H9 (cell line): ENCODE results near the gene KRT40. TPM values are rescaled to one million over a fixed set of nuclear protein-coding genes. Genes with fewer than 3 reads are reported as not detected.

ENCODE experiments used
- DNase-seq: peaks from one replicate; pipeline ENCODE4 v3.0.0-alpha.2; 2017
- H2AFZ ChIP-seq: one replicate; pipeline ENCODE4 v1.6.1; 2013; ENCODE audit warnings: mild to moderate bottlenecking, low read length, control low read depth, moderate library complexity
- H2AK5ac ChIP-seq: 2 replicates; pipeline ENCODE4 v1.6.1; 2013; ENCODE audit warnings: low read length, control low read depth, mixed read lengths; ENCODE audit not compliant: insufficient read length
- H2BK120ac ChIP-seq: one replicate; pipeline ENCODE4 v1.6.1; 2013; ENCODE audit warnings: low read depth, mild to moderate bottlenecking, low read length, control low read depth, inconsistent platforms; ENCODE audit not compliant: poor library complexity, severe bottlenecking
- H2BK12ac ChIP-seq: 2 replicates; pipeline ENCODE4 v1.6.1; 2013; ENCODE audit warnings: low read length, control low read depth, mixed read lengths, low read depth; ENCODE audit not compliant: insufficient read length
- H2BK15ac ChIP-seq: 2 replicates; pipeline ENCODE4 v1.6.1; 2013; ENCODE audit warnings: low read depth, low read length, control low read depth
- H2BK20ac ChIP-seq: one replicate; pipeline ENCODE4 v1.6.1; 2013; ENCODE audit warnings: low read depth, mild to moderate bottlenecking, low read length, control low read depth, inconsistent platforms; ENCODE audit not compliant: poor library complexity, severe bottlenecking
- H2BK5ac ChIP-seq: 2 replicates; pipeline ENCODE4 v1.6.1; 2013; ENCODE audit warnings: low read length, control low read depth, mixed read lengths; ENCODE audit not compliant: insufficient read length
- H3K14ac ChIP-seq: 2 replicates; pipeline ENCODE4 v1.6.1; 2013; ENCODE audit warnings: low read length, control low read depth; ENCODE audit not compliant: insufficient read depth
- H3K18ac ChIP-seq: 2 replicates; pipeline ENCODE4 v1.6.1; 2013; ENCODE audit warnings: low read depth, mild to moderate bottlenecking, mixed read lengths, low read length, control low read depth; ENCODE audit not compliant: insufficient read length
- H3K23ac ChIP-seq: 2 replicates; pipeline ENCODE4 v1.6.1; 2013; ENCODE audit warnings: low read length, control low read depth, mixed read lengths, low read depth; ENCODE audit not compliant: insufficient read length
- H3K23me2 ChIP-seq: 2 replicates; pipeline ENCODE4 v1.6.1; 2013; ENCODE audit warnings: low read depth, mild to moderate bottlenecking, mixed read lengths, low read length, control low read depth; ENCODE audit not compliant: insufficient read length, poor library complexity, severe bottlenecking
- H3K27ac ChIP-seq: 2 replicates; pipeline ENCODE4 v1.5.1; 2013; ENCODE audit warnings: low read length, control low read depth, mixed read lengths, low read depth; ENCODE audit not compliant: insufficient read length
- H3K27me3 ChIP-seq: 2 replicates; pipeline ENCODE4 v1.6.1; 2013; ENCODE audit warnings: low read length, control low read depth, inconsistent platforms; ENCODE audit not compliant: insufficient read depth
- H3K4ac ChIP-seq: 2 replicates; pipeline ENCODE4 v1.6.1; 2013; ENCODE audit warnings: low read depth, mild to moderate bottlenecking, control low read depth, inconsistent platforms, low read length, moderate library complexity
- H3K4me1 ChIP-seq: 2 replicates; pipeline ENCODE4 v1.6.1; 2013; ENCODE audit warnings: low read length, control low read depth, inconsistent platforms; ENCODE audit not compliant: insufficient read depth
- H3K4me2 ChIP-seq: 2 replicates; pipeline ENCODE4 v1.6.1; 2013; ENCODE audit warnings: low read length, control low read depth, mixed read lengths; ENCODE audit not compliant: insufficient read length, insufficient read depth
- H3K56ac ChIP-seq: 2 replicates; pipeline ENCODE4 v1.6.1; 2013; ENCODE audit warnings: low read depth, mild to moderate bottlenecking, mixed read lengths, low read length, control low read depth; ENCODE audit not compliant: insufficient read length
- H3K79me1 ChIP-seq: 2 replicates; pipeline ENCODE4 v1.6.1; 2013; ENCODE audit warnings: low read depth, mild to moderate bottlenecking, moderate library complexity, low read length, control low read depth, inconsistent platforms; ENCODE audit not compliant: insufficient read depth, poor library complexity, severe bottlenecking
- H3K79me2 ChIP-seq: 2 replicates; pipeline ENCODE4 v1.6.1; 2013; ENCODE audit warnings: low read length, control low read depth, inconsistent platforms; ENCODE audit not compliant: insufficient read depth
- H3K9ac ChIP-seq: 2 replicates; pipeline ENCODE4 v1.6.1; 2013; ENCODE audit warnings: low read length, control low read depth, mixed read lengths; ENCODE audit not compliant: insufficient read length; ENCODE audit errors: extremely low read depth
- H3K9me3 ChIP-seq: one replicate; pipeline ENCODE4 v1.6.1; 2013; ENCODE audit warnings: low read depth, low read length, inconsistent platforms; ENCODE audit not compliant: control insufficient read depth
- H3T11ph ChIP-seq: one replicate; pipeline ENCODE4 v1.6.1; 2013; ENCODE audit warnings: mild to moderate bottlenecking, low read length, control low read depth, inconsistent platforms
- H4K20me1 ChIP-seq: one replicate; pipeline ENCODE4 v1.6.1; 2013; ENCODE audit not compliant: control insufficient read depth, insufficient read length, insufficient read depth
- H4K5ac ChIP-seq: 2 replicates; pipeline ENCODE4 v1.6.1; 2013; ENCODE audit warnings: low read depth, mild to moderate bottlenecking, mixed read lengths, low read length, control low read depth; ENCODE audit not compliant: insufficient read length
- H4K8ac ChIP-seq: replicated peaks from 2 replicates; pipeline ENCODE4 v1.6.1; 2013; ENCODE audit warnings: low read length, control low read depth, mixed read lengths, low read depth; ENCODE audit not compliant: insufficient read length
- H4K91ac ChIP-seq: 2 replicates; pipeline ENCODE4 v1.6.1; 2013; ENCODE audit warnings: low read depth, mild to moderate bottlenecking, moderate library complexity, mixed read lengths, low read length, control low read depth; ENCODE audit not compliant: insufficient read length
- H3K27ac Mint-ChIP-seq, 3 experiments: 2 replicates in 2 of 3; 3 replicates in 1 of 3; pipeline ENCODE4 v1.8.0; 2020 to 2021; ENCODE audit warnings: mixed read lengths in 3 of 3, mild to moderate bottlenecking in 1 of 3, moderate library complexity in 1 of 3
- H3K27me3 Mint-ChIP-seq: 2 replicates; pipeline ENCODE4 v1.8.0; 2021; ENCODE audit warnings: low read depth, mild to moderate bottlenecking, moderate library complexity, mixed read lengths
- H3K36me3 Mint-ChIP-seq, 3 experiments: 2 replicates in 2 of 3; 3 replicates in 1 of 3; pipeline ENCODE4 v1.8.0; 2020 to 2021; ENCODE audit warnings: low read depth in 3 of 3, mixed read lengths in 3 of 3; ENCODE audit not compliant: insufficient read depth in 1 of 3
- H3K4me1 Mint-ChIP-seq, 2 experiments: 2 replicates each; pipeline ENCODE4 v1.8.0; 2020; ENCODE audit warnings: mixed read lengths in 2 of 2
- H3K4me3 Mint-ChIP-seq, 2 experiments: 2 replicates in 1 of 2; 3 replicates in 1 of 2; pipeline ENCODE4 v1.8.0; 2020 to 2021; ENCODE audit warnings: mild to moderate bottlenecking in 2 of 2, mixed read lengths in 2 of 2, moderate library complexity in 1 of 2
- H3K9me3 Mint-ChIP-seq, 2 experiments: 2 replicates in 1 of 2; 3 replicates in 1 of 2; pipeline ENCODE4 v1.8.0; 2020; ENCODE audit warnings: mild to moderate bottlenecking in 2 of 2, mixed read lengths in 2 of 2, moderate library complexity in 1 of 2
- CTCF ChIP-seq: fragments of 200-600 bp; sonication (generic); conservative IDR thresholded peaks from 3 replicates; pipeline ENCODE4 v1.8.0; 2021; ENCODE audit warnings: antibody characterized with exemption, mild to moderate bottlenecking
- WGBS: extraction: QIAGEN DNeasy Blood & Tissue Kit; methylation state at CpG from one replicate; pipeline ENCODE4 v1.1.7; 2013; ENCODE audit warnings: missing lambda C conversion rate, low lambda C conversion rate, mixed read lengths; ENCODE audit not compliant: insufficient read length; ENCODE audit errors: extremely low coverage; 5-methylcytosine and 5-hydroxymethylcytosine counted together
- total RNA-seq: library from RNA; stranded (reverse); gene quantifications from 2 replicates; pipeline ENCODE4 v1.2.1, GENCODE V29; 2021

KRT40 gene
- total RNA-seq, 1 experiment from 2014 or later: not detected

- Mint-ChIP-seq H3K27me3 (peaks cover 3% of the 10 kb centered on the region), H3K4me1 (peaks cover 11 to 14% of the 10 kb centered on the region in 2 experiments), H3K27ac (no peak overlapping the region), H3K9me3 (no peaks in the 10 kb centered on the region), H3K36me3 (no peaks in the 10 kb centered on the region), H3K4me3 (no peak overlapping the region)
- H3K4me2 ChIP-seq: no peak overlapping the region
- no peak overlapping the region for H4K8ac ChIP-seq
- no peaks in the 10 kb centered on the region; the same call in 1 of the 2 replicates for H3K4me1 ChIP-seq
- WGBS: no CpG with 5 or more reads among the region's 5 CpGs
- no peaks in the 10 kb centered on the region for H3K27me3 ChIP-seq
- no peak overlapping the region for H3K18ac ChIP-seq
- no peak overlapping the region for H3K27ac ChIP-seq
- H3K23ac ChIP-seq: no peak overlapping the region
- no peak for DNase-seq
- no peak overlapping the region for H4K5ac ChIP-seq
- H3K14ac ChIP-seq: no peak overlapping the region
- no peak overlapping the region for H2AK5ac ChIP-seq
- no peaks in the 10 kb centered on the region for H3K79me2 ChIP-seq
- no peaks in the 10 kb centered on the region for H3K9me3 ChIP-seq
- no peaks in the 10 kb centered on the region for H4K20me1 ChIP-seq
- H2BK5ac ChIP-seq: no peak overlapping the region
- no peak overlapping the region for H4K91ac ChIP-seq
- H3K79me1 ChIP-seq: no peaks in the 10 kb centered on the region
- no peak for TF ChIP-seq CTCF
- H3K4ac ChIP-seq: no peak overlapping the region
- H2AFZ ChIP-seq: no peak overlapping the region
- no peaks in the 10 kb centered on the region for H3K23me2 ChIP-seq
- H3K56ac ChIP-seq: no peak overlapping the region
- H2BK12ac ChIP-seq: no peak overlapping the region
- no peak overlapping the region for H3K9ac ChIP-seq
- H2BK120ac ChIP-seq: no peak overlapping the region
- H3T11ph ChIP-seq: no peak overlapping the region
- no peak overlapping the region for H2BK20ac ChIP-seq
- H2BK15ac ChIP-seq: no peak overlapping the region
Observed at GRCh38 chr17:40981115-40981514, 3.0 kb downstream of the KRT40 start.
